Dermis microvascular lymphatic vessel endothelial cell (primary cell): ENCODE data around the gene GFOD1. TPM values are rescaled to one million over a fixed set of nuclear protein-coding genes. Genes with fewer than 3 reads are reported as not detected.
A peak's percentile ranks its signal among the peaks of the same experiment; 100 is the strongest.

Source experiments
- DNase-seq, 2 donors: peaks; one replicate each; pipeline versions ENCODE4 v3.0.0 to v3.0.0-alpha.2; 2010; ENCODE audit warnings: low read depth in 2 of 2
- total RNA-seq: library from RNA; depleted of rRNA; stranded (reverse); fragments of >200 nt; gene quantifications from 2 replicates; pipeline ENCODE4 v1.2.1, GENCODE V29; 2014

Gene GFOD1
- total RNA-seq, 1 donor from 2014 or later, result 26.7 TPM

- DNase-seq, result no peak
Observed at GRCh38 chr6:13427316-13427715, 60.1 kb downstream of the GFOD1 start.

- no peak for DNase-seq
Observed at GRCh38 chr6:13425943-13426931, 61.2 kb downstream of the GFOD1 start.

- no peak for DNase-seq
Observed at GRCh38 chr6:13425270-13425873, 62.0 kb downstream of the GFOD1 start.

- DNase-seq, result no peak
Observed at GRCh38 chr6:13423252-13423651, 64.1 kb downstream of the GFOD1 start.

GRCh38 chr6:13422681-13423221 is 64.6 kb downstream of the GFOD1 start:
- peak in 1 of 2 donors; percentile 90 for DNase-seq

GRCh38 chr6:13421425-13422059 is 65.9 kb downstream of the GFOD1 start:
- no peak for DNase-seq

- no peak for DNase-seq
Observed at GRCh38 chr6:13420269-13420668, 67.1 kb downstream of the GFOD1 start.

- DNase-seq, result no peak
Observed at GRCh38 chr6:13419422-13420195, 67.8 kb downstream of the GFOD1 start.

GRCh38 chr6:13418844-13419243 is 68.6 kb downstream of the GFOD1 start:
- DNase-seq, result peak in 1 of 2 donors; percentile 91

GRCh38 chr6:13417954-13418353 is 69.4 kb downstream of the GFOD1 start:
- DNase-seq, result no peak

GRCh38 chr6:13417431-13417830 is 70.0 kb downstream of the GFOD1 start:
- DNase-seq, result no peak

- no peak for DNase-seq
Observed at GRCh38 chr6:13415283-13415682, 72.1 kb downstream of the GFOD1 start.

- no peak for DNase-seq
Observed at GRCh38 chr6:13413900-13414555, 73.4 kb downstream of the GFOD1 start.

- no peak for DNase-seq
Observed at GRCh38 chr6:13413466-13413862, 73.9 kb downstream of the GFOD1 start.

GRCh38 chr6:13412639-13413465 is 74.5 kb downstream of the GFOD1 start:
- DNase-seq, result no peak

GRCh38 chr6:13412211-13412610 is 75.2 kb downstream of the GFOD1 start:
- no peak for DNase-seq

GRCh38 chr6:13411484-13411883 is 75.9 kb downstream of the GFOD1 start:
- DNase-seq, result no peak

GRCh38 chr6:13409991-13410390 is 77.4 kb downstream of the GFOD1 start:
- DNase-seq, result no peak
